ENCODE results near the gene CDH11.

CDH11 gene

GRCh38 chr16:65116216-65116615 is 5.6 kb downstream of the CDH11 start:
- no peak for DNase-seq

- DNase-seq, result no peak
Observed at GRCh38 chr16:65114527-65114926, 7.3 kb downstream of the CDH11 start.

GRCh38 chr16:65113441-65113840 is 8.4 kb downstream of the CDH11 start:
- DNase-seq, result no peak

- no peak for DNase-seq
Observed at GRCh38 chr16:65111306-65111705, 10.6 kb downstream of the CDH11 start.

GRCh38 chr16:65106757-65107156 is 15.1 kb downstream of the CDH11 start:
- DNase-seq, result no peak

GRCh38 chr16:65105171-65105570 is 16.7 kb downstream of the CDH11 start:
- DNase-seq, result no peak

GRCh38 chr16:65104471-65104870 is 17.4 kb downstream of the CDH11 start:
- no peak for DNase-seq

- no peak for DNase-seq
Observed at GRCh38 chr16:65102326-65102725, 19.5 kb downstream of the CDH11 start.

GRCh38 chr16:65101009-65101408 is 20.9 kb downstream of the CDH11 start:
- no peak for DNase-seq

- DNase-seq, result no peak
Observed at GRCh38 chr16:65099607-65100006, 22.3 kb downstream of the CDH11 start.

- no peak for DNase-seq
Observed at GRCh38 chr16:65098916-65099315, 22.9 kb downstream of the CDH11 start.

GRCh38 chr16:65097296-65097695 is 24.6 kb downstream of the CDH11 start:
- DNase-seq, result no peak

- DNase-seq, result no peak
Observed at GRCh38 chr16:65095906-65096305, 26.0 kb downstream of the CDH11 start.

- no peak for DNase-seq
Observed at GRCh38 chr16:65095090-65095728, 26.7 kb downstream of the CDH11 start.

GRCh38 chr16:65094009-65094408 is 27.9 kb downstream of the CDH11 start:
- no peak for DNase-seq

- DNase-seq, result no peak
Observed at GRCh38 chr16:65083164-65083857, 38.6 kb downstream of the CDH11 start.

GRCh38 chr16:65079549-65079948 is 42.3 kb downstream of the CDH11 start:
- DNase-seq, result no peak

GRCh38 chr16:65077181-65077580 is 44.7 kb downstream of the CDH11 start:
- no peak for DNase-seq

- no peak for DNase-seq
Observed at GRCh38 chr16:65075877-65076276, 46.0 kb downstream of the CDH11 start.

- no peak for DNase-seq
Observed at GRCh38 chr16:65071433-65072311, 50.2 kb downstream of the CDH11 start.

- peak; percentile 7 for DNase-seq
Observed at GRCh38 chr16:65070831-65071432, 50.9 kb downstream of the CDH11 start.

GRCh38 chr16:65069766-65070165 is 52.1 kb downstream of the CDH11 start:
- no peak for DNase-seq

GRCh38 chr16:65069065-65069464 is 52.8 kb downstream of the CDH11 start:
- DNase-seq, result no peak

Data from DMS153 (cell line).